A673 (cell line): ENCODE results near the gene THOC1. TPM values are rescaled to one million over a fixed set of nuclear protein-coding genes. Genes with fewer than 3 reads are reported as not detected.

Experiments
- BruUV-seq: library from RNA; stranded (reverse); fragments of 400-500 nt; replicated peaks from 2 replicates; lab custom pipeline; 2021; lab: Mats Ljungman, UMichigan
- CTCF ChIA-PET: fragments of 300-600 bp; sonication (Branson Sonifier 250); formaldehyde crosslinking; loops from one replicate; lab custom pipeline; 2022; ENCODE audit warnings: antibody characterized with exemption; lab: Charles Lee
- POLR2A ChIA-PET: fragments of 300-600 bp; sonication (Branson Sonifier 250); formaldehyde crosslinking; loops from one replicate; lab custom pipeline; 2022; ENCODE audit warnings: antibody characterized with exemption; ENCODE audit not compliant: low non-redundant PET; lab: Charles Lee
- DNase-seq: peaks from one replicate; pipeline ENCODE4 v3.0.0-alpha.2; 2015; ENCODE audit warnings: low spot score
- H3K27ac ChIP-seq: fragments of 200-600 bp; sonication (generic); 2 replicates; pipeline ENCODE4 v1.5.1; 2016; ENCODE audit warnings: mixed run types, low read depth, mild to moderate bottlenecking, mixed read lengths, antibody characterized with exemption, low read length; ENCODE audit not compliant: poor library complexity, severe bottlenecking
- H3K27me3 ChIP-seq: fragments of 200-600 bp; sonication (generic); replicated peaks from 2 replicates; pipeline ENCODE4 v1.6.1; 2017; ENCODE audit warnings: mixed run types, low read depth, mild to moderate bottlenecking, mixed read lengths, antibody characterized with exemption, low read length; ENCODE audit not compliant: insufficient read depth, poor library complexity
- H3K36me3 ChIP-seq: fragments of 200-600 bp; sonication (generic); 2 replicates; pipeline ENCODE4 v1.6.1; 2016; ENCODE audit warnings: mixed run types, mild to moderate bottlenecking, mixed read lengths, antibody characterized with exemption, low read length; ENCODE audit not compliant: insufficient read depth, poor library complexity, severe bottlenecking
- H3K4me1 ChIP-seq: fragments of 200-600 bp; sonication (generic); 2 replicates; pipeline ENCODE4 v1.6.1; 2017; ENCODE audit warnings: mixed run types, mild to moderate bottlenecking, mixed read lengths, antibody characterized with exemption, low read length; ENCODE audit not compliant: insufficient read depth, poor library complexity, severe bottlenecking
- H3K4me3 ChIP-seq: fragments of 200-600 bp; sonication (generic); 2 replicates; pipeline ENCODE4 v1.5.1; 2016; ENCODE audit warnings: low read depth, mixed run types, mild to moderate bottlenecking, mixed read lengths, low read length; ENCODE audit not compliant: poor library complexity, severe bottlenecking
- H3K9me3 ChIP-seq: fragments of 200-600 bp; sonication (generic); 2 replicates; pipeline ENCODE4 v1.6.1; 2016; ENCODE audit warnings: mixed run types, low read depth, mild to moderate bottlenecking, mixed read lengths, antibody characterized with exemption, low read length; ENCODE audit not compliant: poor library complexity, severe bottlenecking
- EZH2 ChIP-seq: fragments of 200-600 bp; sonication (generic); IDR thresholded peaks from 2 replicates; pipeline ENCODE4 v1.6.1; 2017; ENCODE audit warnings: borderline replicate concordance, low read depth, mild to moderate bottlenecking, mixed read lengths, antibody characterized with exemption, low read length; ENCODE audit not compliant: poor library complexity, severe bottlenecking
- intact Hi-C: fragments of 100-400 bp; cut with micrococcal nuclease; formaldehyde crosslinking; loops from one replicate; pipeline ENCODE4 v1.10.0; 2022; ENCODE audit not compliant: unreplicated experiment
- total RNA-seq: library from RNA; stranded (reverse); gene quantifications from 2 replicates; pipeline ENCODE4 v1.2.3, GENCODE V29; 2021
- TF ChIP-seq, protein P1 (sequence below): fragments of 300-800, 200-600 bp; sonication (generic); conservative IDR thresholded peaks from 2 replicates; pipeline ENCODE4 v1.5.1; 2017; ENCODE audit warnings: low read depth, mild to moderate bottlenecking, antibody characterized with exemption, low read length, moderate library complexity, mixed read lengths

The THOC1 gene
- total RNA-seq, 1 experiment from 2014 or later: 76.7 TPM

DNA sequence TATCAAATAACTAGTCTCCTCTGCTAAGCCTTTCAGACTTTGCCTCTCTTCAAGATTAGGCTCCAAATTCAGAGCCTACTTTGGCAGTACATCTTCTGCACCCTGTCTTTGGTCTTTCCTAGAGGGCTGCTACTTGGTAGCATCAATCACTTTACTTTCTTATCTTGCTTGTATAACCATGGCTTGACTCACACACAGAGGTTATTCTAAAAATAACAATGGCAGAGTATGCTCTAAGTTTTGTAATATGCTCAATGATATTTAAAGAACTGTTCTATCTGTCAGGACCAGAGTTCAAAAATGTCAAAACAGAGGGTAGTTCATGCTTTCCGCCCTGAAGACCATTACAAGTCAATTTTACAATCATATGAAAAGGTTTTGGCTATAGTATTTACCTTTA lies 27.7 kb downstream of the THOC1 start:
- Histone ChIP-seq H3K4me1 (no peaks in the 10 kb centered on the region), H3K4me3 (no peak overlapping the region), H3K27ac (no peak overlapping the region), H3K36me3 (peaks cover 25% of the 10 kb centered on the region), H3K27me3 (no peaks in the 10 kb centered on the region), H3K9me3 (no peaks in the 10 kb centered on the region)
- ChIA-PET POLR2A (no interaction called here), CTCF (no interaction called here)
- TF ChIP-seq, protein P1, sequence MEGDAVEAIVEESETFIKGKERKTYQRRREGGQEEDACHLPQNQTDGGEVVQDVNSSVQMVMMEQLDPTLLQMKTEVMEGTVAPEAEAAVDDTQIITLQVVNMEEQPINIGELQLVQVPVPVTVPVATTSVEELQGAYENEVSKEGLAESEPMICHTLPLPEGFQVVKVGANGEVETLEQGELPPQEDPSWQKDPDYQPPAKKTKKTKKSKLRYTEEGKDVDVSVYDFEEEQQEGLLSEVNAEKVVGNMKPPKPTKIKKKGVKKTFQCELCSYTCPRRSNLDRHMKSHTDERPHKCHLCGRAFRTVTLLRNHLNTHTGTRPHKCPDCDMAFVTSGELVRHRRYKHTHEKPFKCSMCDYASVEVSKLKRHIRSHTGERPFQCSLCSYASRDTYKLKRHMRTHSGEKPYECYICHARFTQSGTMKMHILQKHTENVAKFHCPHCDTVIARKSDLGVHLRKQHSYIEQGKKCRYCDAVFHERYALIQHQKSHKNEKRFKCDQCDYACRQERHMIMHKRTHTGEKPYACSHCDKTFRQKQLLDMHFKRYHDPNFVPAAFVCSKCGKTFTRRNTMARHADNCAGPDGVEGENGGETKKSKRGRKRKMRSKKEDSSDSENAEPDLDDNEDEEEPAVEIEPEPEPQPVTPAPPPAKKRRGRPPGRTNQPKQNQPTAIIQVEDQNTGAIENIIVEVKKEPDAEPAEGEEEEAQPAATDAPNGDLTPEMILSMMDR: no peak
- no peak for TF ChIP-seq EZH2
- no TSS peak for BruUV-seq
- DNase-seq: no peak
- intact Hi-C loops: no loop called here

DNA sequence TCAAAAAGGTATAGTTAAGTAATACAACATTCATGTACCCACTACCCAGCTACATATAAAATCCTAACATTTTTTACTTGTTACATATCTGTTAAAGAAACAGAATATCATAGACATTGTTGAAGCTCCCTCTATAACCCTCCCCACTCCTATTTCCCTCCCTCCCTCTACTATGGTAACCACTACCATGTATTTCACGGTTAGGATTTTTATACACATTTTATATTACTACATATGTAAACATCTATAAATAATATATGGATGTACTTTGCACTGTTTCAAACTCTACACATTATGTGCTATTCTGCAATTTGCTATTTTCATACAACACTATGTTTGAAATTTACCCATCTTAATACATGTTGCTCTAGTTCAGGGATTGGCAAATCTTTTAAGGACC lies 36.3 kb downstream of the THOC1 start:
- no peak for DNase-seq
- CTCF ChIA-PET: no interaction called here
- Histone ChIP-seq H3K36me3 (no peaks in the 10 kb centered on the region), H3K4me1 (no peaks in the 10 kb centered on the region), H3K4me3 (no peak overlapping the region), H3K27me3 (no peaks in the 10 kb centered on the region), H3K9me3 (no peaks in the 10 kb centered on the region), H3K27ac (no peak overlapping the region)
- TF ChIP-seq EZH2: no peak
- TF ChIP-seq, protein P1: no peak
- BruUV-seq: no TSS peak
- intact Hi-C loops: no loop called here
- POLR2A ChIA-PET: interaction anchor here (0.6 kb wide), 1 partner anchor 49 kb away, joined by 12 read pairs; no protein-coding TSS in a partner anchor

DNA sequence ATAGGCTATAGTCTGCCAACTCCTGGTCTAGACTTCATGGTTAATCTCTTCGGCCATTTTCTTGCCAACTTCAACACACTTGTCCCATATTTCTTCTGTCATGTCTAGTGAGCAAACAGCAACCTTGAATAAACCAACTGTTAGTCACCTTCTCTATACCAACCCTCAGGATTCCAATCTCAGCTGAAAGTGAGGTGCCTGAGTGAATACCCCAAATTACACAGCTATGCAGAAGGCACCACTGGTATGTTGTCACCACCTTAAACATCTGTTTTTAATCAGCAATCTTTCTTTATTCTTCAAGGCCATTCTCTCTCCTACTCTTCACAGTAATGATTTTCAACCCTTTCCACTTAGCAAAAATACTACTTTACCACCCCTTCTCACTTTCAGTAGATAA lies 39.3 kb downstream of the THOC1 start:
- intact Hi-C loops: no loop called here
- POLR2A ChIA-PET: no interaction called here
- no peak for TF ChIP-seq EZH2
- TF ChIP-seq, protein P1: no peak
- H3K27me3 ChIP-seq: no peaks in the 10 kb centered on the region
- peaks cover 17% of the 10 kb centered on the region for H3K36me3 ChIP-seq
- no peak overlapping the region for H3K4me3 ChIP-seq
- H3K27ac ChIP-seq: no peak overlapping the region
- no peaks in the 10 kb centered on the region for H3K4me1 ChIP-seq
- no peaks in the 10 kb centered on the region for H3K9me3 ChIP-seq
- DNase-seq: no peak
- CTCF ChIA-PET: no interaction called here
- BruUV-seq: no TSS peak
